Panc1 (cell line): Measurements from ENCODE around the gene B2M. TPM values are rescaled to one million over a fixed set of nuclear protein-coding genes. Genes with fewer than 3 reads are reported as not detected.

Experiments used
- ATAC-seq: fragments of 200-7000 bp; cut with Tn5 transposase; 2 replicates; pipeline ENCODE4 v1.9.1; 2020; ENCODE audit warnings: mild to moderate bottlenecking, moderate library complexity
- BruUV-seq: library from RNA; stranded (reverse); fragments of 400-500 nt; replicated peaks from 2 replicates; lab custom pipeline; 2021; lab: Mats Ljungman, UMichigan
- CTCF ChIA-PET: fragments of 300-600 bp; sonication (Branson Sonifier 250); formaldehyde crosslinking; loops from one replicate; lab custom pipeline; 2022; ENCODE audit warnings: antibody characterized with exemption; lab: Charles Lee
- POLR2A ChIA-PET: fragments of 300-600 bp; sonication (Branson Sonifier 250); formaldehyde crosslinking; loops from one replicate; lab custom pipeline; 2022; ENCODE audit warnings: antibody characterized with exemption; lab: Charles Lee
- DNase-seq: peaks from one replicate; pipeline ENCODE4 v3.0.0-alpha.2; 2010; ENCODE audit warnings: low read depth, low spot score
- H3K27ac ChIP-seq: 2 replicates; pipeline ENCODE4 v1.5.1; 2011; ENCODE audit warnings: mild to moderate bottlenecking, low read length, inconsistent platforms
- H3K27me3 ChIP-seq: fragments of 200-500 bp; sonication (Bioruptor generic); 2 replicates; pipeline ENCODE4 v1.6.0; 2014; ENCODE audit warnings: low read length, inconsistent platforms; ENCODE audit not compliant: control insufficient read depth, insufficient read depth
- H3K36me3 ChIP-seq: fragments of 200-500 bp; sonication (Bioruptor generic); 2 replicates; pipeline ENCODE4 v1.5.1; 2014; ENCODE audit warnings: inconsistent platforms, mild to moderate bottlenecking, low read length, moderate library complexity; ENCODE audit not compliant: control insufficient read depth, insufficient read depth
- H3K4me1 ChIP-seq: 2 replicates; pipeline ENCODE4 v1.5.1; 2011; ENCODE audit warnings: inconsistent platforms, mild to moderate bottlenecking, low read length, moderate library complexity; ENCODE audit not compliant: control insufficient read depth, insufficient read depth
- H3K4me3 ChIP-seq, 2 experiments: 2 replicates each; pipeline ENCODE4 v1.5.1; 2011 to 2012; ENCODE audit warnings: low read depth in 2 of 2, low read length in 2 of 2, mild to moderate bottlenecking in 2 of 2, inconsistent platforms in 1 of 2, moderate library complexity in 1 of 2
- H3K9me3 ChIP-seq: fragments of 200-500 bp; sonication (Bioruptor generic); 2 replicates; pipeline ENCODE4 v1.5.1; 2014; ENCODE audit warnings: low read depth, mild to moderate bottlenecking, inconsistent platforms, low read length, moderate library complexity; ENCODE audit not compliant: control insufficient read depth, insufficient read depth
- POLR2AphosphoS5 ChIP-seq: IDR thresholded peaks from 2 replicates; pipeline ENCODE4 v1.6.1; 2012; ENCODE audit warnings: mild to moderate bottlenecking, low read depth, low read length, moderate library complexity
- SIN3A ChIP-seq: IDR thresholded peaks from 2 replicates; pipeline ENCODE4 v1.6.1; 2012; ENCODE audit warnings: low read depth, mild to moderate bottlenecking, low read length, moderate library complexity, borderline replicate concordance; ENCODE audit not compliant: insufficient read depth
- TCF7L2 ChIP-seq: IDR thresholded peaks from 2 replicates; pipeline ENCODE4 v1.6.1; 2011; ENCODE audit warnings: mild to moderate bottlenecking, low read depth, low read length, inconsistent platforms
- in situ Hi-C: cut with HindIII; loops from 2 replicates; pipeline ENCODE4 v1.10.0; 2016; ENCODE audit warnings: low sequenced_read_pairs, low pct_unique_long_range_greater_than_20kb
- intact Hi-C: fragments of 100-400 bp; cut with micrococcal nuclease; formaldehyde crosslinking; loops from one replicate; pipeline ENCODE4 v1.10.0; 2022; ENCODE audit not compliant: unreplicated experiment
- total RNA-seq: library from RNA; stranded (reverse); gene quantifications from one replicate; pipeline ENCODE4 v1.2.1, GENCODE V29; 2021; ENCODE audit not compliant: unreplicated experiment
- TF ChIP-seq, protein P1 (sequence below): fragments of 450-650 bp; IDR thresholded peaks from 2 replicates; pipeline ENCODE4 v1.5.1; 2017; ENCODE audit warnings: mild to moderate bottlenecking
- TF ChIP-seq, protein P2 (sequence below), 2 experiments: IDR thresholded peaks; 2 replicates each; pipeline ENCODE4 v1.6.1; 2011 to 2012; ENCODE audit warnings: low read depth in 2 of 2, control low read depth in 1 of 2, low read length in 1 of 2, mild to moderate bottlenecking in 1 of 2, moderate library complexity in 1 of 2; ENCODE audit not compliant: insufficient read depth in 1 of 2

B2M gene
- total RNA-seq, 1 experiment from 2014 or later: 914 TPM

DNA sequence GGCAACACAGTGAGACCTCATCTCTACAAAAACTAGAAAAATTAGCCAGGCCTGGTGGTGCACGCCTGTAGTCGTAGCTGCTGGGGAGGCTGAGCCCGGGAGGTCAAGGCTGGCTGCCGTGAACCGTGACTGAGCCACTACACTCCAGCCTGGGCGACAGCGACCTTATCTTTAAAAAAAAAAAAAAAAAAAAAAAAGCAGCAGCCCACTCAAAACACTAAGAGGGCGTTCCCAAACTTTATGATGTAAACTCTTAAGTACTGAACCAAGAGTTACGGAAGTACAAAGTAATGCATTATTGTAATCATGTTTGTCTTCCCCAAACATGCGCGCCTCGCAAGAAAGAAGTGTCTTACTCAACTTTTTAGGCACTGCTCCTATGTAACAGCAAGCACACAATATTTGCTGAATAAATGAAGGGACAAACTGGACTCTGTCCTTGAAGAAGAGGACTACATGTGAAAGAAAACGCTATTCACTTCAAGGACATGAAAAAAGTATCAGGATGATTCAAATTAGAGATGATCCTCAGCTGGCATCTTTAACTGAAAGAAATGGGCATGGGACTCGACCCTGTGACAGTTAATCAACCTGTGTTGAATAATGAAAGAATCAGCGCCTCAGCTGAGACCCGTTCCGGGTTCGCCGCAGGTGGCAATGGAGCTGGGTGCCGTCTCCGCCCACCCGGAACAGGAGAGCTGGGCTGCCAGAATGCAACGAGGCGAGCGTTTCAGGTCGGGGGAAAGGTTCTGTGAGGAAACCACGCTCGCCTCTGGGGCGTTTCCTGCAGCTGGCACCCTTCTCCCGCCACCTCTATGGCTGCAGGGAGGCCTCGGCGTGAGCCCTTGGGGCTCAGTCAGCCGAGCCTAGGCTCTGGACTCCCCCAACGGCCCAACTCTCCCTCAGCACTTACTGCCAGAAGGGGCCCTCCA, 48.6 kb upstream of the B2M start:
- in situ Hi-C loops: no loop called here
- peaks cover 5% of the 10 kb centered on the region; the same call in 1 of the 2 replicates for H3K36me3 ChIP-seq
- no peaks in the 10 kb centered on the region for H3K9me3 ChIP-seq
- ChIA-PET CTCF (interaction anchor here (0.6 to 2.0 kb wide), 9 partner anchors 14 to 190 kb away, joined by 3 to 51 read pairs (median 4); partner anchors contain the start of genes B2M, PATL2 and TRIM69), POLR2A (interaction anchor here (0.8 to 2.2 kb wide), 3 partner anchors 50 to 74 kb away, joined by 3 to 11 read pairs (median 4); no protein-coding TSS in a partner anchor)
- DNase-seq (no peak), ATAC-seq (peak; percentile 79)
- TF ChIP-seq POLR2AphosphoS5 (no peak; the same call in 1 of the 2 replicates), SIN3A (no peak), TCF7L2 (no peak)
- H3K27me3 ChIP-seq: no peaks in the 10 kb centered on the region
- BruUV-seq: TSS peak; percentile 85
- peak overlapping the region; percentile 81 to 97 for H3K4me3 ChIP-seq
- peaks cover 15% of the 10 kb centered on the region for H3K4me1 ChIP-seq
- intact Hi-C loops: loop anchor here (5.0 kb wide), 1 partner anchor 75 kb away; the partner anchor contains the start of gene TRIM69
- peak overlapping the region; percentile 98 for H3K27ac ChIP-seq

DNA sequence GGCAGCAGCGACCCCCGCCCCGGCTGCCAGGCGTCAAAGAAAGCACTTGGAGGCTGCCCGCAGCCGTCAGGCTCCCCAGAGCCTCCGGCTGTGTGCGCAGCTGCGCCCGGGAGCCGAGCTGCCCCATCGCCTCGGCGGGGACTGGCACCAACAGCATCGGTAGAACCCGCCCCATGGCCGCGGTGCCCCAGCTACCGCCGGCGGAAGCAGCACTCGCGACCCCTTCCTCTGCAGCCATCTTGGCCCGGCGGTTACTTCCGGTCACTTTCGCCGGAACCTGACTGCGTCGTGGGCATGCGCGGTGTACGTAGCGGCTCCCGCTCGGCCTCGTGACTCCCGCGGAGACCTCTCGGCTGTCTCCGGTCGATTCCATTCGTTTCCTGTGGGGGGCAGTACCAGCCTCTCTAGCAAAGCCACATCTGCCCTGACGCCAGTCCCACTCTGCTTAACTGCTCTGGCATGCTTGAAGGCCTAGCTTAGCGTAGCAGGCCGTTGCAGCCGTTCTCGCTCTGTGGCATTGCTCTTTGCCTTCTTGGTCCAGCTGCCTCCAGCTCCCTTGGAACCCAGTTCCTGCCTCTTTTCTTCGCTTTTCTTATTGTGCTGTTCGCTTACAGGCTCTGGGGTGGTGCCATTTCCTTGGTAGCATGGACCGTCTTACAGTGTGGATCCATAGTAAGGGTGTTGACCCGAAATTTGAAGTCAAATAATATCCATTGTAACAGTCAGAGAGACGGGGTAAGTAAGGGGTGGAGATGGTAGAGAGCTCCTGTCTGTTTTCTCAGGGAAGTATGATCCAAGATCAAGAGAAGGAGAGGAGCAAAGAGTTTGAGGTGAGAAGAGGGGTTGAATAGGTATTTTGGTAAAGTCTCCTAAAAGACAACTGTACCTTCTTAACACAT, 47.7 kb upstream of the B2M start, which contains the start of gene SPG11:
Gene SPG11, minus strand, starts transcription at position 253 of the 899 bp plus-strand sequence. Its CDS starts 15 bp downstream, at position 238.
- in situ Hi-C loops (no loop called here), intact Hi-C loops (loop anchor here (5.0 kb wide), 1 partner anchor 74 kb away; the partner anchor contains the start of gene TRIM69)
- TSS peak; percentile 76 for BruUV-seq
- Histone ChIP-seq H3K36me3 (peaks cover 5% of the 10 kb centered on the region; the same call in 1 of the 2 replicates), H3K9me3 (no peaks in the 10 kb centered on the region), H3K4me3 (peak within 1 kb of the TSS; percentile 81 to 97), H3K27ac (peak within 1 kb of the TSS; percentile 98), H3K4me1 (peaks cover 15% of the 10 kb centered on the region), H3K27me3 (no peaks in the 10 kb centered on the region)
- ChIA-PET POLR2A (interaction anchor here (0.8 to 2.2 kb wide), 3 partner anchors 49 to 73 kb away, joined by 3 to 11 read pairs (median 4); no protein-coding TSS in a partner anchor), CTCF (interaction anchor here (0.5 to 2.0 kb wide), 10 partner anchors 13 to 258 kb away, joined by 3 to 51 read pairs (median 4); partner anchors contain the start of genes B2M, PATL2 and TRIM69)
- TF ChIP-seq SIN3A (peak; percentile 80; the same call in 1 of the 2 replicates), TCF7L2 (no peak), POLR2AphosphoS5 (peak; percentile 98)
- TF ChIP-seq, protein P1, sequence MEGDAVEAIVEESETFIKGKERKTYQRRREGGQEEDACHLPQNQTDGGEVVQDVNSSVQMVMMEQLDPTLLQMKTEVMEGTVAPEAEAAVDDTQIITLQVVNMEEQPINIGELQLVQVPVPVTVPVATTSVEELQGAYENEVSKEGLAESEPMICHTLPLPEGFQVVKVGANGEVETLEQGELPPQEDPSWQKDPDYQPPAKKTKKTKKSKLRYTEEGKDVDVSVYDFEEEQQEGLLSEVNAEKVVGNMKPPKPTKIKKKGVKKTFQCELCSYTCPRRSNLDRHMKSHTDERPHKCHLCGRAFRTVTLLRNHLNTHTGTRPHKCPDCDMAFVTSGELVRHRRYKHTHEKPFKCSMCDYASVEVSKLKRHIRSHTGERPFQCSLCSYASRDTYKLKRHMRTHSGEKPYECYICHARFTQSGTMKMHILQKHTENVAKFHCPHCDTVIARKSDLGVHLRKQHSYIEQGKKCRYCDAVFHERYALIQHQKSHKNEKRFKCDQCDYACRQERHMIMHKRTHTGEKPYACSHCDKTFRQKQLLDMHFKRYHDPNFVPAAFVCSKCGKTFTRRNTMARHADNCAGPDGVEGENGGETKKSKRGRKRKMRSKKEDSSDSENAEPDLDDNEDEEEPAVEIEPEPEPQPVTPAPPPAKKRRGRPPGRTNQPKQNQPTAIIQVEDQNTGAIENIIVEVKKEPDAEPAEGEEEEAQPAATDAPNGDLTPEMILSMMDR: peak; percentile 94
- TF ChIP-seq, protein P2, sequence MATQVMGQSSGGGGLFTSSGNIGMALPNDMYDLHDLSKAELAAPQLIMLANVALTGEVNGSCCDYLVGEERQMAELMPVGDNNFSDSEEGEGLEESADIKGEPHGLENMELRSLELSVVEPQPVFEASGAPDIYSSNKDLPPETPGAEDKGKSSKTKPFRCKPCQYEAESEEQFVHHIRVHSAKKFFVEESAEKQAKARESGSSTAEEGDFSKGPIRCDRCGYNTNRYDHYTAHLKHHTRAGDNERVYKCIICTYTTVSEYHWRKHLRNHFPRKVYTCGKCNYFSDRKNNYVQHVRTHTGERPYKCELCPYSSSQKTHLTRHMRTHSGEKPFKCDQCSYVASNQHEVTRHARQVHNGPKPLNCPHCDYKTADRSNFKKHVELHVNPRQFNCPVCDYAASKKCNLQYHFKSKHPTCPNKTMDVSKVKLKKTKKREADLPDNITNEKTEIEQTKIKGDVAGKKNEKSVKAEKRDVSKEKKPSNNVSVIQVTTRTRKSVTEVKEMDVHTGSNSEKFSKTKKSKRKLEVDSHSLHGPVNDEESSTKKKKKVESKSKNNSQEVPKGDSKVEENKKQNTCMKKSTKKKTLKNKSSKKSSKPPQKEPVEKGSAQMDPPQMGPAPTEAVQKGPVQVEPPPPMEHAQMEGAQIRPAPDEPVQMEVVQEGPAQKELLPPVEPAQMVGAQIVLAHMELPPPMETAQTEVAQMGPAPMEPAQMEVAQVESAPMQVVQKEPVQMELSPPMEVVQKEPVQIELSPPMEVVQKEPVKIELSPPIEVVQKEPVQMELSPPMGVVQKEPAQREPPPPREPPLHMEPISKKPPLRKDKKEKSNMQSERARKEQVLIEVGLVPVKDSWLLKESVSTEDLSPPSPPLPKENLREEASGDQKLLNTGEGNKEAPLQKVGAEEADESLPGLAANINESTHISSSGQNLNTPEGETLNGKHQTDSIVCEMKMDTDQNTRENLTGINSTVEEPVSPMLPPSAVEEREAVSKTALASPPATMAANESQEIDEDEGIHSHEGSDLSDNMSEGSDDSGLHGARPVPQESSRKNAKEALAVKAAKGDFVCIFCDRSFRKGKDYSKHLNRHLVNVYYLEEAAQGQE (IDR thresholded peaks at IDR 0.05; ENCODE audit: insufficient read depth in 1 of 2, low read depth in 2 of 2, low read length in 1 of 2): peak in 1 of 2 experiments; percentile 42; a peak in 1 of 4 replicates
- ATAC-seq: peak; percentile 98
- DNase-seq: peak; percentile 91
